HG03103 (cell line): Measurements from ENCODE around the gene FGFR3.

Source experiments
- ATAC-seq: cut with Tn5 transposase; IDR thresholded peaks from one replicate; pipeline ENCODE4 v1.9.1; 2021; ENCODE audit warnings: low read depth; ENCODE audit not compliant: unreplicated experiment

The FGFR3 gene

DNA sequence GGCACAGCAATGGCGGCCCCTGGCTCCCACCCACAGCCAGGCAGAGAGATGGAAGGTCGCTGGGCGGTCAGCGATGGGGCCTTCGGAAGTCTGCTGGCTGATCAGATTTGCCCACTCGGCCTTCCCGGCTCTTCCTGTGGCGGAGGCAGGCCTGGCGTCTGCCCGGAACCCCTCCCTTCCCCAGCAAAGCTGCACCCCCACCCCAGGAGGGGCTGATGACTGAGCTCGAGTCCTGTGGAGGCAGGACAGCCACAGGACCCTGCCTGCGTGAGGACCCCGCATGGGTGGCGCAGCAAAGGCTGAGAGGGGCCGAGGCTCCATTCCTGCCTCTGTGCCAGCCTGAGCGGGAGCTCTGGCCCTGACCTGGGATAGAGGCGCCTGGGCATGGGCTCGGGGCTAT, 37.0 kb upstream of the FGFR3 start:
- no peak for ATAC-seq

DNA sequence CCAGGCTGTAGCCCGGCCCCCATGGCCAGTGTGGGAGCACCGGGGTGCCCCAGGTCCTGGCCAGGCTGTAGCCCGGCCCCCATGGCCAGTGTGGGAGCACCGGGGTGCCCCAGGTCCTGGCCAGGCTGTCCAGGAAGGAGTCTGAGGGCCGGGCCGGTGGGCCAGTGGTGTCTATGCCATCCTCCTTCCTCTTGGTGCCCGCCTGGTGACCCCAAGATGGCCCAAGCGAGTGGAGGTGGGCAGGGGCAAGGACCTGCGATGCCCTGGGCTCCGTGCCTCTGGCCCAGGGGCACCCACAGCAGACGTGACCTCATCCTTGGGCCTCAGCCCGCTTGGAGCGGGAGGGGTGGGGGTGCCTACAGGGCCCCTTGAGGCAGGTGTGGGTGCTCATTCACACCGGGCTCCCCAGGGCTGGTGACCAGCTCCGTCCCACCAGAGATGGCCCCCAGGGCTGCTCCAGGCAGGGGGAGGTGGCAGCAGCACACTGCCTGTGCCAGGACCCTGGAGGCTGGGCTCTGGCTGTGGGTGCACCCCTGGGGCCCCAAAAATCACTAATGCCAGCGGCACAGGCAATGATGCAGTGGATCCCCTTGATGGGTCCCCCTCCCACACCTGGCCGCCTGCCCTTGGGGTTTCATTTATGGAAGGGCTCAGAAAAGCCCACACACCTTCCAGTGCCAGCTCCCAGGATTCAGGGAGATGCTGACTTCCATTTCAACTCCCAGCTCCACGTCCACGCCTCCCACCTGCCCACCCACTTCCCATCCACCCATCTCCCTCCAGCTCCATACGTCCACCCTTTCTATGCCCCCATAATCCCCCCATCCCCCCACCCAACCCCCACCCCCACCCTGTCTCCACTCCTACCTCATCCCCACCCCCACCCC, 36.0 kb upstream of the FGFR3 start:
- no peak for ATAC-seq

DNA sequence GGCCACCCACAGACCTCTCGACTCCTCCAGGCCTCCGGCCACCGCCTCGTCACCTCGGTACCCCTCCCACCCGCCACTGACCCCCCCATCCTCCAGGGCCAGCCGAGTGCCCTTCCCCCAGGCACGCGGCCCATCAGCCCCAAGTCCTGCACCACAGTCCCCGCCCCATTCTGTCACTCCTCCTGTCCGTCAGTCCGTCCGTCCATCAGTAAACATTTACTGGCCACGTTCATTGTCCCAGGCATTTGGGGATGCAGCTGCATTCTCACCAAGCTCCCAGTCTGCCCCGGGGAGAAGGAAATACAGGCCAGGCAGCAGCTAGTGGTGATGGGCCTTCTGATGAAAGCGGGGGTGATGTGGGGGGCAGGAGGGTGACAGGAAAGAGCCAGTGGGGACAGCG, 35.3 kb upstream of the FGFR3 start:
- no peak for ATAC-seq

DNA sequence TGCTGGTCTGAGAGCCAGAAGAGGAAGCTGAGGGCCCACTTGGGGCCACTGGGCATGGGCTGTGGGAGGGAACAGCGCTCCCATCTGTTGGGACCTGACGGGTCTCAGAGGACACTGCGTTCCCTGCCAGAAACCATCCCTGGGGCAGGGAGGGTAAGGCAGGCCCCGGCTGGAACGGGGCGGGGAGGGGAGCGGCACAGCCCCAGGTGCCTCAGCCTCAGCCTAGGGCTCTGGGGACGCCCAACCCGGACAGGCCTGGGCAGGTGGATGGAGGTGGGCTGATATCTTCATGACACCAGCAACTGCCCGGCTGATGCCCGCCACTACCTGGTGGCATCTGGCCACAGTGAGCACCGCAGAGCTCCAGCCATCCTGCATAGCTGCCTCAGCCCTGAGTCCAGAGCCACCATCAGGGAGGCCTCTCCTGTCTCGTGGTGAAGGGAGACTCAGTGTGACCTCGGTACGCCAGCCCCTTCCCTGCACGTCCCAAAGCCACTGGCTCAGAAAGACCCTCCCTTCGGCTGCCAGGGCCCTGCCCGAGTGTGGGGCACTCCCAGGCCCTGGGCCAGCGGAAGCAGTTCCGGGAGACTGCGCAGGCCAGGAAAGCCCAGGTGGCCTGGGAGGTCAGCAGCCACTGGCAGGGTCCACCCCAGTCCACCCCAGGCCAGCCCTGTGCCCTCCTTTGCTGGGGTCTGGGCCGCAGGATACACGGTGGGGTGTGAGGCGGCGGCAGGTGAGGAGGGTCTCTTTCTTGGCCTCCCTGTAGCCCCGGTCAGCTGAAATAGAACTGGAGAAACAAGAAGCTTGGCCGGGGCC, 34.6 kb upstream of the FGFR3 start:
- ATAC-seq, result no peak

DNA sequence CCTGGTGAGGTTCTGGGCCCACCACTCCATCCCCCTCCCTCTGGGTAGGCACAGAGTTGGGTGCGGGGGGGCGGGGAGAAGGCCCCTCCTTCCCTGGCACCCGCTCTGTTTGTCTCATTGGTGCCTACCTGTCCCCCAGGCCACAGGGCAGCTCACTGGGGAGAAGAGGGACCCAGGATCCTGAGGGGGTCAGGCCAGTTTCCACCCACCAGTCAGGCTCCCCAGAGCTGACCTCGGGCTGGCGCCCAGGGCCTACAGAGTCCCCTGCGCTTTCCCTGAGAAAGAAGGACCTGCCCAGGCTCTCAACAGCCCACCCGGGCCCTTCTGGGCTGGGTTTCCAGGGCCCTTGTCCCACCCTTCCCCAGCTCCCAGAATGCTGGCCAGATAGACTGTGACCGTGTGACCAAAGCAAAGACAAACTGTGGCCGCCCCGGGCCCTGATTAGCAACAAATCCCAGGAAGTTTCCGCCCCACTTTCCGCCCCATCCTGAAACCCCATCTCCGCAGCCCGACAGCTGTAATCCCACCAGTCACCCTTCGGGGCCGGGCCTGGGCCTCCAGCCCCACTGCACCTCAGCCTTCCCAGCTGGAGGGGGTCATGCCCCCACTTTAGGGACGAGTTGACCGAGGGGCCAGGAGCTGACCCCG, 33.8 kb upstream of the FGFR3 start:
- no peak for ATAC-seq

DNA sequence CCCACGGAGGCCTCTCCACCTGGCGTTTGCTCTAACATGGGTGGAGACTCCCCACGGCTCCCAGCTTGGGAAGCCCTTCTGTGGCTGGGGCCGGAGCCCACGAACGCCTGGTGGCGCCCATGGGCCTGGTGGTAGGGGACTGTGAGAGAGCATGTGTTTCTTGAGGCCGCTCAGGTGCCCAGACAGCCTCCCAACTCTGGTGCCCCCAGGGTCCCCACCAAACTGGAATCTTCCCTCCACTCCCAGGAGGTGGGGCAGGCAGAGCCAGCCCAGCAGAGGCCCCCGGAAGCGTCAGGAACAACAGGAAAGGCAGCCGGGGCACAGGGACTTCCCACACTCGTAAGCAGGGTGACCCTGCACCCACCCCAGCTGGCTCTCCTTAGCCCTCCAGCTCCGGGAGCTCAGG, 33.3 kb upstream of the FGFR3 start:
- no peak for ATAC-seq

DNA sequence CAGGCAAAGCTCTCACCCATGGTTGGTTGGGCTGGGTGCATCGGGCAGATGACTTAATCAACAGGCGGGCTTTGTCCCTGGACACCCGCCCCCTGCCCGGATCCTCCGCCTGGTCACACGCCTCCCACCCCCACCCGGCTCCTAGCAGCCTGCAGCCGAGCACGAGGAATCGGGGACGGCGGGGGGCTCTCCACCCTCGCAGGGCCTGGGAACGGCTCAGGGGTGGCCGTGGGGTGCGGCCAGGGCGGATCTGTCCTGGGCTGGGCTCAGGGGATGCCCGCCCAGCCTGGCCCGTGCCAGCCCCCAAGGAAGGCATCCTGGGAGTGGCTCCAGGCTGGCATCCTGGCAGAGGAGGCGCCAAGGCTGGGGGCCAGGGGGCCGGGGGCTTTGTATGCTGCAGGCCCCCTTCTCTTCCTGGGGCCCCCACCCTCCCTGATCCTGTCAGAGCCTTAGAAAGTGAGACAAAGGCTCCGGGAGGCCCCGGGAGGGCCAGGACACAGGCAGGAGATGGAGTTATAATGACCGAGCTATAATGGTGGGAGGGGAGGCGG, 32.5 kb upstream of the FGFR3 start:
- ATAC-seq, result no peak

DNA sequence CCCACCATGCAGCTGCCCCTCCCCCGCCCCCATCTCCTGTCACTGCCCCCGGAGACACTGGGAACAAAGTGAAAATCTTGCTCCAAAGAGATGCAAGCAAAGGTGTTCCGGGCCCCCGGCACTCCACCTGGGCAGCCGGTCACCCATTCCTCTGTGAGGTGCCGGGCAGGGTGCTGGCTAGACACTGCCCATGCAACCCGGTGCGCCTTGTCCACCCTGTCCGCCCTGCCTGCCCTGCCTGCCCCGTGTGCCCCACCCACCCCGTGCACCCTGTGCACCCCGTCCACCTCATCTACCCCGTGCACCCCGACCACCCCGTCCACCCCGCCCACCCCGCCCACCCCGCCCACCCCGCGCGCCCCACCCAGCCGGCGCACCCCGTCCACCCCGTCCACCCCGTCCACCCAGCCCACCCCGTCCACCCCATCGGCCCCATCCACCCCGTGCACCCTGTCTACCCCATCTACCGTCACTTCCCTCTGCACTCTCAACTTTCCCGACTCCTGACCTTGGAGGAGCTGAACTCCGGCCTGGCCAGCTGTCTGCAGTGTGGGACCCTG, 31.9 kb upstream of the FGFR3 start:
- ATAC-seq, result no peak

DNA sequence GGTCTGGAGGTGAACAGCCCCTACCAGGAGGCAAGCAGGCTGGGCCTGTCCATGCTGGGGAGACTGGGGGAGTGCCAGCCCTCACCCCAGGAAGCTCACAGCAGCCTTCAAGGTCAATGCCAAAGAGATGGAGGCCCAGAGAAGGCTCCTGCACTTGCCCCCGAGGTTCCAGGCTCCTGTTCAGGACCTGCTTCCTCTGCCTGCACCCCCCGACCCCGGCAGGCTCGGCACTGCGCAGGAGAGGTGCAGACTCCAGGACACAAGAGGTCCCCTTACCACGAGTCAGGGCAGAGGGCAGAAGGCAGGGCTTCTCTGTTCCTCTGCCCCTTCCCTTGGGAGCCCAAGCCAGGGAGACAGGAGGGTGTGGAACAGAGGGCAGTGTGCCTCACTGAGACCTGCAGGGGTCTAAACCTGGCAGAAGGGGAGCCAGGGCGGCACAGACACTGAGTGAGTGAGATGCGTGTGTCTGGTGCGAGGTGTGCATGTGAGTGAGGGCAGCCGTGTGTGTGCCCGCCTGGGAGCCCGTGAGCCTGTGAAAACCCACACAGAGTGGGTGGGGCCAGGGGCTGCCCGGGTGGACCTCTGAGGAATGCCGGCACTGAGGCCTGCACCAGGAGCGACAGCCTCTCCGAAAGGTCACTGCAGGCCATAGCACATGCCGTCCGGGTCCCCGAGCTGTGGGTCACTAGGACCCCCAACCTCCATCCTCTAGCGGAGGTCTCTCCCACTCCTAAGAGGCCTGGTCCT, 30.7 kb upstream of the FGFR3 start:
- no peak for ATAC-seq

DNA sequence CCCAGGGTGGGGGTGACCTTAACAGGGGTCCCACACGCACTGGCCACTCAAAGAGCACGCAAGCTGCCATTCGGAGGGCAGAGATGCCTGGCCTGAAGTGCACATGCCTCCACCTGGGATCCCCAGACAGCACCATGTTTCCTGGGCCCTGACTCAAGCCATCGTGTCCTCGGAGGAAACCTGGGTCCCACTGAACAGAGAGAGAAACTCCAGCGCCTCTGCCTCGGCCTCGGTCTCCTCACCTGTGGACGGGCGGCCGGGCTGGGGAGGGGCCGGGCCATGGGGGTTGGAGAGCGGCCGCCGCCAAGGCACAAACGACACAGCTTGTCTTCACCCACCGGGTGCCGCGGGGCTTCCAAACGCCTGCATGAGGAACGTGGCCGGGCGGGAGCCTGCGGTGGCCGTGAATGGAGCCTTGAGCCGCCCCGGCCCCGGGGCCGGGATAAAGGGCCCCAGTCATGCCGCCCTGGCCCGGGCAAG, 30.0 kb upstream of the FGFR3 start:
- no peak for ATAC-seq

DNA sequence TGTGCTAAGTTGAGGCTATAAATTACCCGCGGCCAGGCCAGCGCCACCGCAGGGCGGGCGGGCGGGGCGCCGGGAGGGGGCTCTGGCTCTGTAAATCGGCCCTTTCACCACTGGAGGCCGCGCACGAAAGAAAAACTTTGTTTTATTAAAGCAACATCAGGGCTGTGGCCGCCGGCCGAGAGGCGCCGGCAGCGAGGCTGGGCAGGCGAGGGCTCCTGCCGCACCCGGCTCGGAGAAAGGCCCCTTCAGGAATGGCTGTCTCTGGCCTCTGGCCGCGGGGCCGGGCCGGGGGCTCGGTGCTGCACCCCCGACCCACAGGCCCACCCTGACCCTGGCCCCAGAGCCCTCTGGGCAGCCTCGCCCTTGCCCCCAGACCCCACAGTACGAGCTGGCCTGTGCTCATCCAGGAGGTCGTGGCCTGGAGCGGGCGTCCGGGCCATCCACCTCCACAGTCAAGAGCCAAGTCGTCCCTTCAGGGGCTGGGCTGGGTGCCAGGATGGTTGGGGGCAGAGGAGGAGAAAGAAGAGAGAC, 29.5 kb upstream of the FGFR3 start:
- no peak for ATAC-seq

DNA sequence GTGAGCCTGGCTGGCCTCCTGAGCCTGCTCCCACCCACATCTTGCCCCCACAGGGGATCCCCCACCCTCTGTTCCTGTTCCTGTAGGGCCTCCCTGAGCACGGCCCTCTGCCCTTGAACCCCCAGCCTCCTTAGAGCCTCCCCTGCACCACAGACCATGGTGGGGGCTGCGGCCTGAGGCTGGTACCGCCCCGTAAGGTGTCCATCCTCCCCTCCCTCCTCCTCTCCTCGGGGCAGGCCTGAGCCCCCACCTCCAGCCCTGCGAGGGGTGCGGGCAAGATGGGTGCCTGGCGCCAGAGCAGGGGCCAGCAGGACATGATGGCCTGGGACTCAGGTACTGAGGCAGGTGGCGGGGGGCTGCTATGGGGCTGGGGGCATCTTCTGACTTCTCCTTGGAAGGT, 28.4 kb upstream of the FGFR3 start:
- ATAC-seq, result no peak

DNA sequence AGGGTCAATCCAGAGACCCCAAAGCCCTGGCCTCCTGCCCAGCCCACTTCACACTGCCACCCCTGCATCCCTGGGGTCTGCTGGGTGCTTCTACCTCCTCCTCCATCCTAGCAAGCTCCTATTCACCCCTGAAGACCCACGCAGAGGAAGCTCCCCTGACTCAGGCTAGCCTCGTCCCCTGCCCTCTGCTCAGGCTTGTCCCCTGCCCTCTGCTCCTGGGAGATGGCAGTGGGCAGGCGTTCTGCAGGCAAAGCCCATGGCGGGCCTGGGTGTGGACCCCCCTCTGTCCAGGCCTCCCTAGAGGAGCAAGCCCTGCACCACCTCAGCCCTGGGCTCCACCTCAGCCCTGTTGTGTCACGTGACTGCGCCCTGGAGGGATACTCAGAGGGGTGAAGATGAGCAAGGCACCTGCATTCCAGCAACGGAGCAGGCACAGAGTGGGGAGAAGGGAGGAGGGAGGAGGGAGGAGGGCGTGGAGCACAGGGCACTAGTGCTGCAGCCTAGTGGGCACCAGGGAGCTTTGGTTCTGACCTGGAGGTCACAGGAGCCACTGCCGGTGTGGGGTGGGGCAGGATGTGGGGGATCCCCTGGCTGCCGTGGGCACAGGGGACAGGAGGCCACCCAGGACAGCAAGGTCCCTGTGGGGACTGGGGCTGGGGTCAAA, 27.6 kb upstream of the FGFR3 start:
- no peak for ATAC-seq

DNA sequence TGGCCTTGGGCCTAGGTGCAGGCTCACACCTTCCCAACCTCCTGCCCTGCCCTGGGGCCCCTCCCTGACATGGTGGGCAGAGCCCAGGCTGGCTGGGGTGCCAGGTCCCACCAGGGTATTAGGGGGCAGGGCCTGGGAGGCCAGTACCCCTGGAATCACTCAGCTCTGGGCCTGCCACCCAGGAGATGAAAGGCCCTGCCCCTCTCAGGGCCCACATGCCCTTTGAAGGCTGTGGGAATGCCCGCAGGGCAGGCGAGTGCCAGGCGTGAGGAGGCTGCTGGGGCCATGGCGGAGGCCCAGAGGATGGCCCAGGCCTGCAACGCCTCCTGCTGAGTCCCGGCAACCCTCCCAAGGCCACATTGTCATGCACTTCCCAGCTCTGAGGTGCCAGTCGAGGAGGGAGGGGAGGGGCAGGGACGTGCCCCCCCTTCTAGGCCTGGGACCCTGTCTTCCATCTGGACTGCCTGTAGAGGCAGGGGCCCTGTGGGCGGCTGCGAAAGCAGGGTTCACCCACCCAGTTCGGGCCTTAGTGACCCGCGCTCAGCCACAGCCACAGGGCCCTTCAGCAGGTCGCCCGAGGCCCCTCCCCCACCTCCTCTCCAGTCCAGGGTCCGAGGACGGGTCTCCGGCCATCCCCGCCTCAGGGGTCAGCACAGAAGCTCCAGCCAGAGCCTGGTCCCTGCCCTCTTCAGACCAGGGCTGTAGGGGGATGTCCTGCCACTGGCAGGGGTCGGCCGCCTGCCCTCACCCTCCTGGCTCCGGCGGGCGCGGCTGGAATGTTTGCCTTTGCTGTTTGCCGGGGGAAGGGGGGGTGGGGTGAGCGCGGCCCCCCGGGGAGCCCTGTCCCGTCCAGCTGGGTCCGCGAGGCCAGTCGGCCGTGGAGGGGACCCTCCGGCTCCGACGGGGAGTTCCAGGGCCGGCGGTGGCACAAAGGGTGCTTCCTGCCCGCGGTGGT, 26.7 kb upstream of the FGFR3 start:
- no peak for ATAC-seq

DNA sequence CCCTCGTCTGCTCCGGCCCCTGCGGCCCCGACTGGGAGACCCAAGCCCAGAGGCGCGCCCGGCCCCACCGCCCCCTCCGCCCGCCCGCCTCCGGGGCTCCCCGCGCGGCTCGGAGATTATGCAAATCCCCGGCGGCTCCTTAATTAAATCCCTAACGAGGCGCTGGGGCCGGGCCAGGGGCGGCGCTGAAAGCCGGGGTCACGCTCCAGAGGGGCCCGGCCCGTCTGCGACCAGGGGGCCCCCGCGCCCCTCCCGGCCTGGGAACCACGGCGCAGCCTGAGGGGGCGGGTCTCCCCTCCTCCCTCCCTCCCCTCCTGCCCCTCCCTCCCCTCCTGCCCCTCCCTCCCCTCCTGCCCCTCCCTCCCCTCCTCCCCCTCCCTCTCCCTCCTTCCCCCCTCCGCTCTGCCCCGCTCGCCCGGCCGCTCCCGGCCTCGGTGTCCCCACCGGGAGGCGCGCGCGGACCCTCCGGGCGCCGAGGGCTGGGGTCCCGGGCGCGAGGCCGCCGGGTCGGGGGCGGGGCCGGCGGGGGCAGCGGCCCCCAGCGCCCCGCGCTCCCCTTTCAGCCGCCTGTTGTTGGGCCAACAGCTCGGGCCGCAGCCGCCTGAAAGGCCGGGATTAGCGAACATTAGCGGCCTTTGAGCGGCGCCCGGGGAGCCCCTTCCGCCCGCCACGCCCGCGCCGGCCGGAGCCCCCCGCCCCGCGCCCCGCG, 25.9 kb upstream of the FGFR3 start:
- ATAC-seq, result no peak

DNA sequence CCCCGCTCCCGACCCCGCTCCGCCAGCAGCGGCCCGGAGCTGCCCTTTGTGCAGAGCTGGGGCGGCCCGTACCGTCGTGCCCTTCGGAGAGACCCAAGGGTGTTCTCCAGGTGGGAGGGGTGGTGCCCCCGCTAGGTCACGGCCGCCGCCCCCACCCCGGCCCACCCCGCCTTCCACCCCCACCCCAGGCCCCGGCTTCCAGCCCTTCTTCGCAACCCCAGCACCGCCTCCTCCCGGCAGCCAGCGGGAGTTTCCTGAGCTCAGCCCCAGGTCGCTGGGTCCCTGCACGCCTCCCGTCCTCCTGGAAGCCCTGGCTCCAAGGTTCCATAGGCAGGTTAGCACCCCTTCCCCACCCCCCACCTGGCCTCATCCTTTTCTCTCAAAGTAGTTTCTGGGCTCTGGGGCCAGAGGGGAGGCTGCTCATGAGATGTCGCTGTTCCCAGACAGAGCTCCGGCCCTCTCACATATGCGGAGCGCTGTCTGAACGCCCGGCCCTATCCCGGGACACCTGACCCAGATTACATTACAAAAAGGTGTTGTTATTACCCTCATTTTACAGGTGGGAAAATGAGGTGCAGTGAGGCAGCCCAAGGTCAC, 25.2 kb upstream of the FGFR3 start:
- ATAC-seq, result no peak
